Lower lobe of right lung (tissue), 2 donors: ENCODE results near the gene OTX1. TPM values are rescaled to one million over a fixed set of nuclear protein-coding genes. Genes with fewer than 3 reads are reported as not detected.

Experiments
- ATAC-seq, 2 donors: fragments of 200-7000 bp; cut with Tn5 transposase; one replicate each; pipeline ENCODE4 v1.9.1; 2020 to 2022; ENCODE audit warnings: mild to moderate bottlenecking in 2 of 2, moderate library complexity in 2 of 2
- DNase-seq: peaks from one replicate; pipeline ENCODE4 v3.0.0-alpha.2; 2020
- H3K27ac ChIP-seq: fragments of 200-600 bp; one replicate; pipeline ENCODE4 v1.8.0; 2022
- H3K27me3 ChIP-seq: fragments of 200-600 bp; one replicate; pipeline ENCODE4 v1.8.0; 2022; ENCODE audit warnings: low read depth
- H3K36me3 ChIP-seq: fragments of 200-600 bp; one replicate; pipeline ENCODE4 v1.8.0; 2022; ENCODE audit warnings: mild to moderate bottlenecking
- H3K4me1 ChIP-seq: fragments of 200-600 bp; one replicate; pipeline ENCODE4 v1.8.0; 2022
- H3K4me3 ChIP-seq: fragments of 200-600 bp; one replicate; pipeline ENCODE4 v1.8.0; 2022; ENCODE audit warnings: mild to moderate bottlenecking
- H3K9me3 ChIP-seq: fragments of 200-600 bp; one replicate; pipeline ENCODE4 v1.8.0; 2022
- intact Hi-C: fragments of 100-400 bp; cut with DNase I; formaldehyde crosslinking; loops from one replicate; pipeline ENCODE4 v1.11.0; 2022
- total RNA-seq: library from RNA; stranded (reverse); fragmentation: NEBNext Ultra II Directional; extraction: Animal tissue kit (Norgen Biotek cat#: 25700); gene quantifications from one replicate; pipeline ENCODE4 v1.2.1, GENCODE V29; 2021
- TF ChIP-seq, protein P1 (sequence below): fragments of 200-600 bp; IDR thresholded peaks from one replicate; pipeline ENCODE4 v1.8.0; 2022; ENCODE audit warnings: antibody characterized with exemption, mild to moderate bottlenecking
- donor health status: DM: no; HTN: yes; CAD: no; lungs with severe emphysema.

Gene OTX1
- total RNA-seq, 1 donor from 2014 or later: 0.27 TPM

DNA sequence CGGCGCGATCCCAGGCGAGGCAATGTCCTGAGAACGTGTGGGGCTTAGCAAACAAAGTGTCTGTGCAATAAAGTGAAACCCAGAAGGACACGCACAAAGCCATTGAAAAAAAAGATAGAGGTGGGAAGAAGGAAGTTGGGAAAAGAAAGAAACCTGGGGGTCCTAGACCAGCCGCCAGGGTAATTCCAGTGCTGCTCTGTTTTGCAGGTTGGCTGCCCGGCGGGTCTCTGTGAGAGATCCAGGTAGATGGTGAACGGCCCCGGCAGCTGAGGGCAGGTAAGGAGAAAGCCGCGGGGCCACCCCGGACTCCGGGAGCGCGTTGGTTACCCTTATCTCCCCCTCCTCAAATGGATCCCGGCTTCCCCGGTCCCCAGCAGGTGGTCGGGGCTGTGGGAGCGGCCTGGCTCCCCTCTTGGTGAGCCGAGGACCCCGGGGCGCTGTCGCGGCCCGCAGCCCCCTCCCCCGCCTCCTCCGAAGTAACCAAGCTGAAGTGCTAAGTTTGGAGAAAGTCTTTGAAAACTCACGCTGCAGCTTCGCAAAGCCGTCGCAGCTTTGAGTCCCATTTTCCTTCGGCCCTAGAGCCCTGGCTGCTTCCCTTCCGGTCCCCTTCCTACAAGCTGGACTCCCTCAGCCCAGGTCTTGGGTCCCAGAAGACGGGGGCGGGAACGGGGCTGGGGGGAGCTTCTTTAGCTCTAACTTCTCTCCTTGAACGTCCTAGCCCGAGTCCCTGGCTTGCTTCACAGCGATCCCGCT is 588 bp downstream of the OTX1 start:
- H3K36me3 ChIP-seq: no peaks in the 10 kb centered on the region
- H3K9me3 ChIP-seq: no peaks in the 10 kb centered on the region
- peaks cover 68% of the 10 kb centered on the region for H3K4me1 ChIP-seq
- no peak overlapping the region for H3K27ac ChIP-seq
- ATAC-seq (no peak), DNase-seq (no peak)
- TF ChIP-seq, protein P1, sequence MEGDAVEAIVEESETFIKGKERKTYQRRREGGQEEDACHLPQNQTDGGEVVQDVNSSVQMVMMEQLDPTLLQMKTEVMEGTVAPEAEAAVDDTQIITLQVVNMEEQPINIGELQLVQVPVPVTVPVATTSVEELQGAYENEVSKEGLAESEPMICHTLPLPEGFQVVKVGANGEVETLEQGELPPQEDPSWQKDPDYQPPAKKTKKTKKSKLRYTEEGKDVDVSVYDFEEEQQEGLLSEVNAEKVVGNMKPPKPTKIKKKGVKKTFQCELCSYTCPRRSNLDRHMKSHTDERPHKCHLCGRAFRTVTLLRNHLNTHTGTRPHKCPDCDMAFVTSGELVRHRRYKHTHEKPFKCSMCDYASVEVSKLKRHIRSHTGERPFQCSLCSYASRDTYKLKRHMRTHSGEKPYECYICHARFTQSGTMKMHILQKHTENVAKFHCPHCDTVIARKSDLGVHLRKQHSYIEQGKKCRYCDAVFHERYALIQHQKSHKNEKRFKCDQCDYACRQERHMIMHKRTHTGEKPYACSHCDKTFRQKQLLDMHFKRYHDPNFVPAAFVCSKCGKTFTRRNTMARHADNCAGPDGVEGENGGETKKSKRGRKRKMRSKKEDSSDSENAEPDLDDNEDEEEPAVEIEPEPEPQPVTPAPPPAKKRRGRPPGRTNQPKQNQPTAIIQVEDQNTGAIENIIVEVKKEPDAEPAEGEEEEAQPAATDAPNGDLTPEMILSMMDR: no peak
- intact Hi-C loops: no loop called here
- peak overlapping the region; percentile 58 for H3K4me3 ChIP-seq
- peaks cover 100% of the 10 kb centered on the region for H3K27me3 ChIP-seq

DNA sequence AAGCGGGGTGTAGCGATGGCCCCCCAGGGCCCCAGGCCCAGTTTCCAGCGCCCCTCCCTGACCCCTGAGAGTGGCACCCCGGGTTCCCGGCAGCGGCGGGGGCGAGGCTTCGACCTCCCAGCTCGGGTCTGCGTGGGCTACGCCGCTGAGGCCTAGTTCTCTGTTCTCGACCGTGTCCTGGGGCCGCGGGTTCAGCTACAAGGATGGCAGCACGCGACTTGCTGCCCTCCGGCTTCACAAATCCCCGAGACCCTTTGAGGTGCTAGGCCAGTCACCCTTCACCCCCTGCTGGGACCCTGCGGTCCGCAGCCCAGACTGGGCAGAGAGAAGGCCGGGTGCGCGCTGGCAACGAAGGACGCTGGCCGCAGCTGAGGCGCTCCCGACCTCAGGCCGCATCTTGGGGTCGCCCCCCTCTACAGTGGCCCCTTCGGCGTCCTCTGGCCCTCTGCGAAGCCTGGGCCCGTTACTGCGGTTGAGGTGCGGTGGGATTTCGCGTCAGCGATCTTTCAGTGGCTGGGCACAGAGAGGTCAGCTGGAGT is 1.2 kb downstream of the OTX1 start:
- intact Hi-C loops: no loop called here
- Histone ChIP-seq H3K4me3 (no peak overlapping the region), H3K4me1 (peaks cover 75% of the 10 kb centered on the region), H3K27ac (no peak overlapping the region), H3K36me3 (no peaks in the 10 kb centered on the region), H3K9me3 (no peaks in the 10 kb centered on the region), H3K27me3 (peaks cover 100% of the 10 kb centered on the region)
- no peak for DNase-seq
- no peak for ATAC-seq
- TF ChIP-seq, protein P1: no peak

DNA sequence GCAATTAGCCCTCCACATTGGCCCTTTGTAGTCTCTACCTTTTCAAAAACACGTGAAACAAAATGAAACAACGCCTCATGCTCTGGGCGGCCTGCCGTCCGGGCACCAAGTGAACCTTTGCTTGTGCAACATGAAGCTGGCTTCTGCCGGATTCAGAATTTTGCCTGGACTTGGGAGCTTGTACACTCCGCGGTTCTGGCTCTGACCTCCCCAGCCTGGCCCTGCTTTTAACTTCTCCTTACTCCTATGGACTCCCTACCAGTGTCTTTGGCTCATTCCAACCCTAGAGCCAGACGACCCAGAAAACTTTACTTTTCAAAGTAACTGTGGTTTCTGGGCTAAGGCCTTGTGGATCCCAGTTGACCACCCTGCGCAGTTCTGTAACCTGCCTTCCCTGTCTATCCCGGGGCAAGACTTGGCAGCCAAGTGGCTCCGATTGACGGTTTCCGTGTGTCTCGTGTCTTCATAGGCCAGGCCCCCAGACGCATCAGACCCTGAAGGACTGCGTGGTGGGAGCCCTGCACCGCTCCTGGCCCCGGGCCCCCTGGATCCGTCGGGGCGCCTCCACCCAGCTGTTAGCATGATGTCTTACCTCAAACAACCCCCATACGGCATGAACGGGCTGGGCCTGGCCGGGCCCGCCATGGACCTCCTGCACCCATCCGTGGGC is 1.9 kb downstream of the OTX1 start:
- peaks cover 100% of the 10 kb centered on the region for H3K27me3 ChIP-seq
- H3K9me3 ChIP-seq: no peaks in the 10 kb centered on the region
- TF ChIP-seq, protein P1: no peak
- H3K4me1 ChIP-seq: peaks cover 77% of the 10 kb centered on the region
- intact Hi-C loops: no loop called here
- no peak for ATAC-seq
- no peak overlapping the region for H3K27ac ChIP-seq
- DNase-seq: no peak
- H3K4me3 ChIP-seq: no peak overlapping the region
- H3K36me3 ChIP-seq: no peaks in the 10 kb centered on the region

DNA sequence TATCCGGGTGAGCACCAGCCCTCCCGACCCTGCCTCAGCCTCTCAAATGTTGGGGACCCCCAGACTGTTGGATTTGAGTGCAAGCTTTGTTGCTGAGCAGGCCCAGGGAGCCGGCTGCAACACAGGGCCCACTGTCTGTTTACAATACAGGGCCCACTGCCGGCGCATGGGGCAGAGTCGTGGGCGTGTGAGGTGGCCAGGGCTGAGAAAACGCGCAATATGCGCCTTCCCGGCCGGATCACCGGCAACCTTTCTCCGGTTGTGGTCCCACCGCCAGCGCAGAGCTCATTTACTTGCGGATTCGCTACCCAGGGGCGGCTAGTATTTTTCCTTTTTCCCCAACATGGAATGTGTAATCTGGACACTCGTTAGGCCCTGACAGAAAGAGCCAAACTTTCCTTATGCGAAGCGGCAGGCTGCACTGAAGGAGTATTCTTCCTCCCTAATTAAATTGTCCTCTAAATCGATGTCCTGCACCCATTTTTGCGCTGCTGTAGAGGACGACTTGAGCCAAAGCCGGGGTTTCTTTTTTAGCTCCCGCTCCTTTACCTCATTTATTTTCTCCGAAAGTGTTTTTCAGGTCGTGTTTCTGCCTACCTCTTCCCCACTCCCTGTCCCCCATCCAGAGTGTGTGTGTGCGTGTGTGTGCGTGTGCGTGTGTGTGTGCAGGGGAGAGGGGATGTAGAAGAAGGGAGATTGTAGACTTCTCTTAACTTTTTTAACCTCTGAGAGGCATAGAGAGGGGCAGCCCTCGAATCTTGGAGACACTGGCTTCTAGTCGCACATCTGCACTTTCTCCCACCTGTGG is 2.7 kb downstream of the OTX1 start:
- H3K9me3 ChIP-seq: no peaks in the 10 kb centered on the region
- H3K27ac ChIP-seq: no peak overlapping the region
- TF ChIP-seq, protein P1: no peak
- DNase-seq (no peak), ATAC-seq (no peak)
- H3K4me1 ChIP-seq: peaks cover 79% of the 10 kb centered on the region
- H3K36me3 ChIP-seq: no peaks in the 10 kb centered on the region
- intact Hi-C loops: no loop called here
- peaks cover 100% of the 10 kb centered on the region for H3K27me3 ChIP-seq
- no peak overlapping the region for H3K4me3 ChIP-seq

DNA sequence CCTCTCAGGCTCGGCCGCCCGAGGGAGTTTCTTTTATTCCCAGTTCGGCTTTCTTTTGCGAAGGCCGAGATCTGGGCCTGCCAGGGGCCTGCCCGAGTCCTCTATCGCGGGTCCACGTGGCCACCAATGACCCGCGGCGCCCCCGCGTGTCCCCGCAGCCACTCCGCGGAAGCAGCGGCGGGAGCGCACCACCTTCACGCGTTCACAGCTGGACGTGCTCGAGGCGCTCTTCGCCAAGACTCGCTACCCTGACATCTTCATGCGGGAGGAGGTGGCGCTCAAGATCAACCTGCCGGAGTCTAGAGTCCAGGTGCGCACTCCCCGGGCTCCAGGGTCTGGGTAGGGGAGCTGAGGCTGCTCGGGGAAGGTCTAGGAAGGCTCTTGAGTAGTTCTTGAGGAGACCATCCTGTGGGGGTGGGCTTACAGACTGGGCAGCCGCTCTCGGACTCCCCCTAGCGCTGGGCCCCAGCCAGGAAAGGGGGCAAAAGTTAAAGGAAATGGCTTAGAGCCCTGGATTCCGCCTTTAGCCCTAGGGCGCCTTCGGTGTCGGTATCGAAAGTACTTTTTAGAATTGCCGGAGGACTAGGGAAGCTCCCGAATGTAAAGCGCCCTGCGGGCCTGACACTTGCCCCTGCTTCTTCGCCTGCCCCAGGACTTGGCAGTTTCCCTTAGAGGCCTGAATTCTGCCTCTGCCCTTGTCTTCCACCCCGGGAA is 3.4 kb downstream of the OTX1 start:
- H3K4me1 ChIP-seq: peaks cover 79% of the 10 kb centered on the region
- no peaks in the 10 kb centered on the region for H3K36me3 ChIP-seq
- peak overlapping the region; percentile 42 for H3K4me3 ChIP-seq
- ATAC-seq: peak in 1 of 2 donors; percentile 1
- TF ChIP-seq, protein P1: no peak
- intact Hi-C loops: no loop called here
- peaks cover 100% of the 10 kb centered on the region for H3K27me3 ChIP-seq
- H3K27ac ChIP-seq: no peak overlapping the region
- DNase-seq: no peak
- no peaks in the 10 kb centered on the region for H3K9me3 ChIP-seq
